Ovary (tissue), 9 donors: ENCODE measurements around the gene XYLT2. TPM values are rescaled to one million over a fixed set of nuclear protein-coding genes. Genes with fewer than 3 reads are reported as not detected.
A peak's percentile ranks its signal among the peaks of the same experiment; 100 is the strongest.

Experiments used
- DNase-seq, 5 donors: peaks; one replicate each; pipeline ENCODE4 v3.0.0-alpha.2; 2019 to 2020
- H3K27ac ChIP-seq, 2 donors: fragments of 200-600 bp; one replicate each; pipeline versions ENCODE4 v1.5.1 to v1.8.0; 2019 to 2022
- H3K27me3 ChIP-seq: fragments of 200-600 bp; one replicate; pipeline ENCODE4 v1.8.0; 2022
- H3K36me3 ChIP-seq: fragments of 200-600 bp; sonication (generic); one replicate; pipeline ENCODE4 v1.5.1; 2019
- H3K4me1 ChIP-seq: one replicate; pipeline ENCODE4 v1.8.1; 2013; ENCODE audit warnings: mild to moderate bottlenecking, moderate library complexity; ENCODE audit not compliant: insufficient read depth
- H3K4me3 ChIP-seq: fragments of 200-600 bp; sonication (generic); one replicate; pipeline ENCODE4 v1.5.1; 2017
- H3K9me3 ChIP-seq, 2 donors: fragments of 200-600 bp in 1 of 2; sonication (generic) in 1 of 2; one replicate each; pipeline versions ENCODE4 v1.5.1 to v1.8.1; 2013 to 2019; ENCODE audit warnings: mild to moderate bottlenecking in 1 of 2, moderate library complexity in 1 of 2
- CTCF ChIP-seq, 3 donors: fragments of 450-650 bp in 2 of 3; fragments of 200-600 bp in 1 of 3; IDR thresholded peaks; one replicate each; pipeline versions ENCODE4 v1.5.1 to v1.8.0; 2016 to 2022; ENCODE audit warnings: antibody characterized with exemption in 3 of 3, mild to moderate bottlenecking in 1 of 3
- EP300 ChIP-seq: sonication (generic); formaldehyde crosslinking; IDR thresholded peaks from one replicate; pipeline ENCODE4 v1.6.1; 2017; ENCODE audit warnings: antibody characterized with exemption
- POLR2A ChIP-seq: fragments of 450-650 bp; IDR thresholded peaks from one replicate; pipeline ENCODE4 v1.6.1; 2017; ENCODE audit warnings: antibody characterized with exemption, mild to moderate bottlenecking, moderate library complexity
- WGBS, 3 donors: extraction: QIAGEN DNeasy Blood & Tissue Kit in 1 of 3; methylation state at CpG; one replicate each; pipeline versions ENCODE4 v1.1.5 to v1.1.7; 2013 to 2017; 5-methylcytosine and 5-hydroxymethylcytosine counted together
- intact Hi-C, 4 donors: fragments of 100-400 bp; cut with DNase I; formaldehyde crosslinking; loops; one replicate each; pipeline versions ENCODE4 v1.11.0 to v1.15.1; 2022 to 2023
- polyA plus RNA-seq, 2 donors: library from polyadenylated mRNA; stranded (reverse); fragments of 200-250 nt in 1 of 2; fragments of 350-450 nt in 1 of 2; fragmentation: Illumina TruSeq in 1 of 2; extraction: RNeasy Lipid Tissue Mini Kit (QIAGEN cat#74804) in 1 of 2; gene quantifications; one replicate each; pipeline ENCODE4 v1.2.3, GENCODE V29; 2013 to 2014
- total RNA-seq, 7 donors: library from RNA; depleted of rRNA in 2 of 7; stranded (reverse); fragments of >200 nt in 2 of 7; fragmentation: NEBNext Ultra II Directional in 3 of 7; extraction: Animal tissue kit (Norgen Biotek cat#: 25700) in 3 of 7; gene quantifications; one replicate each; pipeline versions ENCODE4 v1.1.0 to v1.2.4, GENCODE V29; 2016 to 2023
- donor health status: DM: no; HTN: no; CAD: no; lungs with moderate emphysema.
- donor health status: DM: no; HTN: no; CAD: no.
- donor health status: Bipolar disorder and iron deficiency.
- donor health status: DM: yes; HTN: yes; CAD: no.
- donor health status: DM: no; HTN: no; CAD: no.
- donor health status: DM: yes; HTN: yes; CAD: no.

The XYLT2 gene
- total and polyA plus RNA-seq, 9 donors: 5.2 to 34.1 (median 27.4) TPM

- H3K36me3 ChIP-seq: no peaks in the 10 kb centered on the region
- H3K9me3 ChIP-seq: no peaks in the 10 kb centered on the region
- intact Hi-C loops: no loop called here
- H3K4me1 ChIP-seq: peaks cover 7% of the 10 kb centered on the region
- H3K4me3 ChIP-seq: no peak overlapping the region
- 86 to 87% (median 87%) methylated on average over 12 to 20 of the region's 20 CpGs for WGBS, 3 donors
- H3K27me3 ChIP-seq: no peaks in the 10 kb centered on the region
- no peak overlapping the region for H3K27ac ChIP-seq
- TF ChIP-seq POLR2A (no peak), EP300 (no peak), CTCF (IDR thresholded peaks at IDR 0.05) (no peak)
- DNase-seq: peak in 1 of 5 donors; percentile 16
Observed at GRCh38 chr17:50355701-50356341, 9.9 kb downstream of the XYLT2 start.

GRCh38 chr17:50356418-50356817, 10.5 kb downstream of the XYLT2 start:
- intact Hi-C loops: no loop called here
- Histone ChIP-seq H3K4me1 (peaks cover 7% of the 10 kb centered on the region), H3K4me3 (no peak overlapping the region), H3K27me3 (no peaks in the 10 kb centered on the region), H3K36me3 (no peaks in the 10 kb centered on the region), H3K9me3 (no peaks in the 10 kb centered on the region), H3K27ac (no peak overlapping the region)
- TF ChIP-seq POLR2A (no peak), EP300 (no peak)
- WGBS, 3 donors: 90 to 93% (median 93%) methylated on average over 12 of the region's 12 CpGs
- DNase-seq: peak in 1 of 5 donors; percentile 14

- no peaks in the 10 kb centered on the region for H3K36me3 ChIP-seq
- no peaks in the 10 kb centered on the region for H3K27me3 ChIP-seq
- intact Hi-C loops: no loop called here
- no peaks in the 10 kb centered on the region for H3K9me3 ChIP-seq
- 89 to 92% (median 91%) methylated on average over 11 to 12 of the region's 12 CpGs for WGBS, 3 donors
- H3K27ac ChIP-seq: no peak overlapping the region
- H3K4me3 ChIP-seq: no peak overlapping the region
- H3K4me1 ChIP-seq: peaks cover 7% of the 10 kb centered on the region
- TF ChIP-seq EP300 (no peak), CTCF (IDR thresholded peaks at IDR 0.05) (no peak), POLR2A (no peak)
- DNase-seq: peak in 1 of 5 donors; percentile 14
Observed at GRCh38 chr17:50356892-50357510, 11.1 kb downstream of the XYLT2 start.

GRCh38 chr17:50358177-50358576, 12.3 kb downstream of the XYLT2 start:
- DNase-seq: no peak
- no peak overlapping the region for H3K27ac ChIP-seq
- no peaks in the 10 kb centered on the region for H3K36me3 ChIP-seq
- no peaks in the 10 kb centered on the region for H3K27me3 ChIP-seq
- intact Hi-C loops: no loop called here
- 86 to 93% (median 88%) methylated on average over 17 of the region's 17 CpGs for WGBS, 3 donors
- no peaks in the 10 kb centered on the region for H3K4me1 ChIP-seq
- H3K4me3 ChIP-seq: no peak overlapping the region
- H3K9me3 ChIP-seq: no peaks in the 10 kb centered on the region
- no peak for TF ChIP-seq CTCF (IDR thresholded peaks at IDR 0.05)
- no peak for TF ChIP-seq EP300
- TF ChIP-seq POLR2A: no peak

- H3K9me3 ChIP-seq: no peaks in the 10 kb centered on the region
- no peaks in the 10 kb centered on the region for H3K27me3 ChIP-seq
- 65 to 73% (median 71%) methylated on average over 5 of the region's 5 CpGs for WGBS, 3 donors
- intact Hi-C loops: no loop called here
- H3K4me1 ChIP-seq: no peaks in the 10 kb centered on the region
- H3K27ac ChIP-seq: no peak overlapping the region
- no peak for DNase-seq
- H3K36me3 ChIP-seq: no peaks in the 10 kb centered on the region
- TF ChIP-seq POLR2A (no peak), CTCF (IDR thresholded peaks at IDR 0.05) (no peak), EP300 (no peak)
- no peak overlapping the region for H3K4me3 ChIP-seq
Observed at GRCh38 chr17:50359005-50359699, 13.2 kb downstream of the XYLT2 start.
